ENCODE results near the gene TPO.
"Not testable (repeated sequence)": the region's sequence is repeated elsewhere in the genome, so short reads cannot be mapped to it uniquely, and the experiment has no call there.

The TPO gene

DNA sequence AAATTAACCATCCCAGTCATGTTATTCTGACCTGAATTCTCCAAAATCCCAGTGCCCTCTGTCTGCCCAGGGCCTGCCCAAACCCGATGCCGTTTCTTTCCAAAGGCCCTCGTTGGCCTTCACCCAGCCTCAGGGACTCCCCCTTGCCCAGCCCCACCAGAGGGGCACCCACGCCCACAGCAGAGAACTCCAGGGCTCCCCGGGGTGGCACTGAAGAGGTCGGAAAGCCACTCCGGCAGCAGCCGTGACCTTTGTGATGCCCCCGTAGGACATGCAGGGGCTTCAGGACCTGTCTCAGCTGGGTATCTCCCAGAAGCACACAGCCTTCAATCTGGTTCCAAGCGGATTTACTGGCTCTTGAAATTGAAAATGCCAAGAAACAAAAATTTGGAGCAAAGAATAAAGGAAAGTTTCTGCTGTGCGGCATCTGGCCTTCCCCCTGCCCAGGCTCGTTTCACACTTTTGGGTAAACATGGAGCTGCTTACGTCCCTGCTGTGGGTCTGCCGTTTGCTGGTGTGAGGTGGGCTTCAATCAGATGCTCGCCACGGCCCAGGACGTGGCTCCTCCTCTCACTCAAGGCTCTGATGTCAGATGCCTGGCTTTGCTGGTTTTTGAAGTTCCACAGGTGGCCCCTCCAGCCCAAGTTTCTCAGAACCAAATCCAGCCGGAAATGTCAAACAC, 101.3 kb downstream of the TPO start:
- Histone ChIP-seq H3K27me3 (replicated peaks) (no peaks in the 10 kb centered on the region), H3K27ac (no peak overlapping the region), H3K36me3 (replicated peaks) (no peaks in the 10 kb centered on the region), H3K4me3 (ENCODE audit: low read depth, low read length) (no peak overlapping the region)
- in situ Hi-C loops (cut with HindIII; ENCODE audit: low pct_ligation_motif_present, low sequenced_read_pairs), result no loop called here
- no peak for DNase-seq
- TF ChIP-seq CTCF (IDR thresholded peaks at IDR 0.05; ENCODE audit: low read depth, low read length, missing control alignments), result no peak

DNA sequence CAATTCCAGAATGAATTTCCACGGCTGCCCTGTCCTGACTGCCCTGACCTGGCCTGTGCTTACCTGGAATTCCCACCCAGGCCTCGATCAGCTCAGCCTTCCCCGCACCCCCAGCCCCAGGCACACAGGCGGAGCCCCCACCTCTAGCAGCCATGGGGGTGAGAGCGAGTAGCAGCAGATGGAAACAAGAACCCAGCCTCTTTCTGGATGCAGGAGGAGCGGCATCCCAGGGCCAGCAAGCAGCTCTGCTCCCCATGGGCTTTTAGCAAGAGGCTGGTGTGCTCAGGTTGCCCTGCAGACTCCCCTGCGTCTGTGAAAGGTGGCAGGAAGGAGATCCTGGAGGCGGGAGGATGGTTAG, 101.8 kb downstream of the TPO start:
- no peaks in the 10 kb centered on the region for H3K27me3 ChIP-seq (replicated peaks)
- in situ Hi-C loops (cut with HindIII; ENCODE audit: low pct_ligation_motif_present, low sequenced_read_pairs), result no loop called here
- no peak overlapping the region for H3K4me3 ChIP-seq (ENCODE audit: low read depth, low read length)
- H3K36me3 ChIP-seq (replicated peaks), result no peaks in the 10 kb centered on the region
- TF ChIP-seq CTCF (IDR thresholded peaks at IDR 0.05; ENCODE audit: low read depth, low read length, missing control alignments), result no peak
- DNase-seq, result no peak
- no peak overlapping the region for H3K27ac ChIP-seq

DNA sequence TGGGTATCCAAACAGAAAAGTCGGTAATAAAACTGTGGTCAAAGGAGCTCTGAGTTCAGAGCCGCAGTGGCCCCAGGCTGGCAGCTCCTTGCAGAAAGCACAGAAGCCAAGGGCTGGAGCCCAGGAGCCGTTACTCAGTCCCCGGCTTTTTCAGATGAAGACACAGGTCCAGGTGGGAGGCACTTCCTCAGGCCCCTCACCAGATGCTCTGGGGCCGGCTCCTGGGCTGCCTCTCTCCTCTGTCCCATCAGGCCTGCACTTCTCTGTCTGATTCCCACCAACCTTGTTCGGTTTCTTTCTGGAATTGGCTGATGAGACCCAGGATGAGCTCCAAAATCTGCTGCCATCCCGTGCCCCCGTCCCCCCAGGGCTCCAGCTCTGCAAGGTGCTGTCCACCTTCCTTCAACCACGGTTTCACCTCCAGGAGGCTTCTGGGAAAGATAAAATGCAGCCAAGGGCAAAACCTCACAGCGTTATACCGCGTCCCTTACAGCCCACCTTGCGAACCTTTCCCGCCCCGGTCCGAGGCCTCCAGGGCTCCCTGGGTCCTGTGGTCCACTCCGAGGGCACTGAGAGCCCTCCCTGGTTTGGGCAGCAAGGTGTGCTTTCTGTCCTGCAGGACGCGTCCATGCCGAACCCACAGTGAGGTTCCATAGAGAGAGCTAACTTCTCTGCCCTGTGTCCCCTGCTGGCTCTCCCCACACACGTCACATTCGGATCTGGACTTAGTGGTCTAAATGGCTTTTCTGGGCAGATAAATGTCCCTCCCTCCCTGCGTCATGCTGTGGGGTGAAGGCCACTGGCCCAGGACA, 102.9 kb downstream of the TPO start:
- in situ Hi-C loops (cut with HindIII; ENCODE audit: low pct_ligation_motif_present, low sequenced_read_pairs), result no loop called here
- no peak for DNase-seq

GRCh38 chr2:1516798-1517060, 103.5 kb downstream of the TPO start:
- no peaks in the 10 kb centered on the region for H3K27me3 ChIP-seq (replicated peaks)
- in situ Hi-C loops (cut with HindIII; ENCODE audit: low pct_ligation_motif_present, low sequenced_read_pairs), result no loop called here
- no peak overlapping the region for H3K4me3 ChIP-seq (ENCODE audit: low read depth, low read length)

More for the DNA sequence above, 102.9 kb downstream of the TPO start:
- no peak overlapping the region for H3K27ac ChIP-seq
- no peaks in the 10 kb centered on the region for H3K36me3 ChIP-seq (replicated peaks)
- TF ChIP-seq CTCF (IDR thresholded peaks at IDR 0.05; ENCODE audit: low read depth, low read length, missing control alignments), result no peak
- H3K27me3 ChIP-seq (replicated peaks), result no peaks in the 10 kb centered on the region
- H3K4me3 ChIP-seq (ENCODE audit: low read depth, low read length), result no peak overlapping the region

DNA sequence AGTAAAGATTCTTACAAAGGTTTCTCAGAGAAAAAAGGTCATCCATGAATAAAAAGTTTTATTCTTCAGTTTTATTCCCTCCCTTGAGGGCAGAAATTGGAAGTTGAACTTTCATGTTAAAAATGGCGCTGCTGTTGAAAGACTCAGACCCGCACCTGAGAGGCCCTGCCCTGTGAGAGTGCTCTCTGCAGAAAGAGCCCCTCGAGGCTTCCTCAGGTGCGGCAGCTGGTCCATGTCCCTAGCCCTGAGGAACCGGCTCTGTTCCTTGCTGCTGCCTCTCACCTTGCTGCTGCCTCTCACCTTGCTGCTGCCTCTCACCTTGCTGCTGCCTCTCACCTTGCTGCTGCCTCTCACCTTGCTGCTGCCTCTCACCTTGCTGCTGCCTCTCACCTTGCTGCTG, 104.0 kb downstream of the TPO start:
- H3K27me3 ChIP-seq (replicated peaks); H3K36me3 ChIP-seq (replicated peaks); in situ Hi-C loops (cut with HindIII; ENCODE audit: low pct_ligation_motif_present, low sequenced_read_pairs); H3K27ac ChIP-seq; DNase-seq; H3K4me3 ChIP-seq (ENCODE audit: low read depth, low read length): not testable (repeated sequence)

More at GRCh38 chr2:1516798-1517060, 103.5 kb downstream of the TPO start:
- Histone ChIP-seq H3K27ac (no peak overlapping the region), H3K36me3 (replicated peaks) (no peaks in the 10 kb centered on the region)
- no peak for DNase-seq
- no peak for TF ChIP-seq CTCF (IDR thresholded peaks at IDR 0.05; ENCODE audit: low read depth, low read length, missing control alignments)

DNA sequence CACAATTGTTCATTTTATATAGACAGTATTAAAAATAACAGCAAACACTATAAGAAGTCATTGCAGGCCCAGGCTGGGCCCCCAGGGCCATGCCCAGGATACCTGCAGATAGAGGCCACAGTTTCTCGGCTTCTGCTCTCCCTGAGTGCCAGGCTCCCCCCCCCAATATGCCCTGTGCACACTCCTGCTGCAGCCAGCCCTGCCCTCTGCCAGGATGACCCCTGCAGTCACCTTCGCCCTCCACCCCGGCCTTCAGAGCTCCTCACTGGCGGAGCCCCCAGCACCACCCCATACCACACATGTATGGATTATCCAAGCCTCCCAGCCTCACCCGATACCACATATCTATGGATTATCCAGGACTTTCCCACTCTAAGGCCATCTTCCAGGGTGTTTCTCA, 104.5 kb downstream of the TPO start:
- H3K27ac ChIP-seq, result no peak overlapping the region

More for the DNA sequence above, 104.5 kb downstream of the TPO start:
- H3K4me3 ChIP-seq (ENCODE audit: low read depth, low read length), result no peak overlapping the region
- TF ChIP-seq CTCF (IDR thresholded peaks at IDR 0.05; ENCODE audit: low read depth, low read length, missing control alignments), result no peak
- in situ Hi-C loops (cut with HindIII; ENCODE audit: low pct_ligation_motif_present, low sequenced_read_pairs), result no loop called here
- H3K36me3 ChIP-seq (replicated peaks), result no peaks in the 10 kb centered on the region
- H3K27me3 ChIP-seq (replicated peaks), result no peaks in the 10 kb centered on the region
- no peak for DNase-seq
